ENCODE measurements around the gene TSEN15. TPM values are rescaled to one million over a fixed set of nuclear protein-coding genes. Genes with fewer than 3 reads are reported as not detected.

Gene TSEN15
- total and polyA plus RNA-seq, 9 of the 15 experiments (the other 6 are each of a cell fraction or from before 2014, with no cell fraction given): 25.6 to 121 (median 91.3) TPM

GRCh38 chr1:184022668-184023067, 28.9 kb upstream of the TSEN15 start:
- 38% methylated on average over 2 of the region's 2 CpGs for WGBS (ENCODE audit: insufficient coverage, low coverage, missing lambda C conversion rate)
- peaks cover 0 to 42% of the 10 kb centered on the region in 2 experiments; a peak in 4 of 5 replicates for H3K4me1 ChIP-seq (replicated peaks in 1 of 2; ENCODE audit: control insufficient read depth in 2 of 2, insufficient read depth in 2 of 2, low read length in 2 of 2)
- H3K79me2 ChIP-seq (ENCODE audit: control insufficient read depth, insufficient read depth, low read length): peaks cover 53% of the 10 kb centered on the region
- intact Hi-C loops (cut with micrococcal nuclease): no loop called here
- no peaks in the 10 kb centered on the region for H3K27me3 ChIP-seq (ENCODE audit: control insufficient read depth in 2 of 2, insufficient read depth in 2 of 2, low read length in 2 of 2)
- FAIRE-seq (no peak), ATAC-seq (no peak), DNase-seq (ENCODE audit: extremely low read depth in 1 of 4, low spot score in 3 of 4) (no peak)
- no peak overlapping the region for H2AFZ ChIP-seq (ENCODE audit: low read depth, low read length)
- H3K4me3 ChIP-seq: no peak overlapping the region
- H3K36me3 ChIP-seq (ENCODE audit: control insufficient read depth, insufficient read depth, low read length): no peaks in the 10 kb centered on the region; the same call in 2 of the 3 replicates
- in situ Hi-C loops (cut with MboI): no loop called here
- H3K27ac ChIP-seq (ENCODE audit: extremely low read depth, low read depth, low read length): no peak overlapping the region
- H3K9me3 ChIP-seq (replicated peaks; ENCODE audit: control insufficient read depth, insufficient read depth, low read depth, low read length): no peaks in the 10 kb centered on the region
- no peak overlapping the region for H3K9ac ChIP-seq (ENCODE audit: insufficient read depth in 1 of 2, low read depth in 2 of 2, low read length in 2 of 2)
- H3K4me2 ChIP-seq (ENCODE audit: insufficient read depth, low read length): no peak overlapping the region
- ChIA-PET POLR2A (interaction anchor here (0.6 to 1.8 kb wide), 4 partner anchors 9 to 763 kb away, joined by 3 to 4 read pairs (median 4); partner anchors contain the start of gene TSEN15), CTCF (ENCODE audit: low intra/inter-chr PET ratio) (interaction anchor here (0.6 kb wide), 1 partner anchor 1027 kb away, joined by 3 read pairs; no protein-coding TSS in a partner anchor)
- BruUV-seq (replicated peaks): no TSS peak
- TF ChIP-seq SREBF2 (CRISPR knock-in tag; IDR thresholded peaks at IDR 0.05) (no peak), KDM1A (IDR thresholded peaks at IDR 0.05) (peak; percentile 36 to 62; a peak in 2 of 4 replicates), RCOR1 (IDR thresholded peaks at IDR 0.05; ENCODE audit: borderline replicate concordance in 1 of 2, low read depth in 2 of 2, low read length in 2 of 2) (0 out of 4 replicates have a peak, but pooled peaks of 1 of the 2 experiments have one; percentile 28), CBX5 (IDR thresholded peaks at IDR 0.05; ENCODE audit: borderline replicate concordance, low read depth) (no peak)
- H4K20me1 ChIP-seq (replicated peaks; ENCODE audit: control insufficient read depth, insufficient read depth, low read length): no peaks in the 10 kb centered on the region
- no peaks in the 10 kb centered on the region for H3K9me1 ChIP-seq (ENCODE audit: control insufficient read depth, insufficient read depth, low read length)

GRCh38 chr1:184023171-184023570, 28.4 kb upstream of the TSEN15 start:
- Histone ChIP-seq H2AFZ (ENCODE audit: low read depth, low read length) (no peak overlapping the region), H3K36me3 (ENCODE audit: control insufficient read depth, insufficient read depth, low read length) (no peaks in the 10 kb centered on the region; the same call in 2 of the 3 replicates), H3K9me3 (replicated peaks; ENCODE audit: control insufficient read depth, insufficient read depth, low read depth, low read length) (no peaks in the 10 kb centered on the region), H3K9me1 (ENCODE audit: control insufficient read depth, insufficient read depth, low read length) (no peaks in the 10 kb centered on the region), H3K4me1 (replicated peaks in 1 of 2; ENCODE audit: control insufficient read depth in 2 of 2, insufficient read depth in 2 of 2, low read length in 2 of 2) (peaks cover 0 to 47% of the 10 kb centered on the region in 2 experiments; a peak in 4 of 5 replicates), H3K9ac (ENCODE audit: insufficient read depth in 1 of 2, low read depth in 2 of 2, low read length in 2 of 2) (no peak overlapping the region), H3K27me3 (ENCODE audit: control insufficient read depth in 2 of 2, insufficient read depth in 2 of 2, low read length in 2 of 2) (no peaks in the 10 kb centered on the region), H3K4me3 (no peak overlapping the region), H3K27ac (ENCODE audit: extremely low read depth, low read depth, low read length) (no peak overlapping the region), H4K20me1 (replicated peaks; ENCODE audit: control insufficient read depth, insufficient read depth, low read length) (no peaks in the 10 kb centered on the region), H3K79me2 (ENCODE audit: control insufficient read depth, insufficient read depth, low read length) (peaks cover 58% of the 10 kb centered on the region), H3K4me2 (ENCODE audit: insufficient read depth, low read length) (no peak overlapping the region)
- CTCF ChIA-PET (ENCODE audit: low intra/inter-chr PET ratio): no interaction called here
- intact Hi-C loops (cut with micrococcal nuclease): no loop called here
- BruUV-seq (replicated peaks): no TSS peak
- POLR2A ChIA-PET: interaction anchor here (0.6 to 1.8 kb wide), 4 partner anchors 10 to 763 kb away, joined by 3 to 4 read pairs (median 4); partner anchors contain the start of gene TSEN15
- no peak for DNase-seq (ENCODE audit: extremely low read depth in 1 of 4, low spot score in 3 of 4)
- no peak for FAIRE-seq
- in situ Hi-C loops (cut with MboI): no loop called here
- ATAC-seq: no peak
- no peak for TF ChIP-seq HIVEP1 (CRISPR knock-in tag; IDR thresholded peaks at IDR 0.05)
- no peak for TF ChIP-seq MTA3 (IDR thresholded peaks at IDR 0.05; ENCODE audit: borderline replicate concordance)
- TF ChIP-seq ZNF551 (CRISPR knock-in tag; IDR thresholded peaks at IDR 0.05): no peak
- no peak for TF ChIP-seq ZNF282 (CRISPR knock-in tag; IDR thresholded peaks at IDR 0.05)
- TF ChIP-seq GATAD2B (IDR thresholded peaks at IDR 0.05; ENCODE audit: borderline replicate concordance): no peak
- no peak for TF ChIP-seq XRCC4 (IDR thresholded peaks at IDR 0.05; ENCODE audit: extremely low read depth, insufficient read depth, insufficient read length)
- TF ChIP-seq ZEB2 (IDR thresholded peaks at IDR 0.05): no peak
- TF ChIP-seq KAT2B (IDR thresholded peaks at IDR 0.05; ENCODE audit: low read depth, low read length): no peak
- TF ChIP-seq THAP12 (CRISPR knock-in tag; IDR thresholded peaks at IDR 0.05): no peak
- TF ChIP-seq ATF4 (CRISPR knock-in tag; IDR thresholded peaks at IDR 0.05): no peak
- no peak for TF ChIP-seq PTBP1 (IDR thresholded peaks at IDR 0.05; ENCODE audit: low read depth, low read length)
- TF ChIP-seq ZKSCAN1 (IDR thresholded peaks at IDR 0.05; ENCODE audit: low read depth, low read length): no peak

Measured in K562 (cell line).